Activated CD4-positive, alpha-beta T cell treated with anti-CD3 and anti-CD28 coated beads, Interleukin-2, amount 10 ng/mL, durations not matched to agents 24 days and 14 days (primary cell): ENCODE measurements around the gene EPHA2. TPM values are rescaled to one million over a fixed set of nuclear protein-coding genes. Genes with fewer than 3 reads are reported as not detected.

ENCODE experiments used
- DNase-seq: peaks from one replicate; pipeline ENCODE4 v3.0.0; 2022
- H3K27ac Mint-ChIP-seq: one replicate; pipeline ENCODE4 v1.8.0; 2022; ENCODE audit warnings: mild to moderate bottlenecking, mixed read lengths
- H3K27me3 Mint-ChIP-seq: one replicate; pipeline ENCODE4 v1.8.0; 2022; ENCODE audit warnings: mixed read lengths
- H3K36me3 Mint-ChIP-seq: one replicate; pipeline ENCODE4 v1.8.0; 2022; ENCODE audit warnings: low read depth, mild to moderate bottlenecking, mixed read lengths
- H3K4me1 Mint-ChIP-seq: one replicate; pipeline ENCODE4 v1.8.0; 2021; ENCODE audit warnings: mixed read lengths
- H3K4me3 Mint-ChIP-seq: one replicate; pipeline ENCODE4 v1.8.0; 2022; ENCODE audit warnings: mild to moderate bottlenecking, moderate library complexity, mixed read lengths
- H3K9me3 Mint-ChIP-seq: one replicate; pipeline ENCODE4 v1.8.0; 2021; ENCODE audit warnings: mixed read lengths
- intact Hi-C: fragments of 100-400 bp; cut with micrococcal nuclease; formaldehyde crosslinking; loops from one replicate; pipeline ENCODE4 v1.15.1; 2023
- total RNA-seq: library from RNA; stranded (reverse); gene quantifications from 2 replicates; pipeline ENCODE4 v1.2.3, GENCODE V29; 2022

The EPHA2 gene
- total RNA-seq, 1 donor from 2014 or later: not detected

DNA sequence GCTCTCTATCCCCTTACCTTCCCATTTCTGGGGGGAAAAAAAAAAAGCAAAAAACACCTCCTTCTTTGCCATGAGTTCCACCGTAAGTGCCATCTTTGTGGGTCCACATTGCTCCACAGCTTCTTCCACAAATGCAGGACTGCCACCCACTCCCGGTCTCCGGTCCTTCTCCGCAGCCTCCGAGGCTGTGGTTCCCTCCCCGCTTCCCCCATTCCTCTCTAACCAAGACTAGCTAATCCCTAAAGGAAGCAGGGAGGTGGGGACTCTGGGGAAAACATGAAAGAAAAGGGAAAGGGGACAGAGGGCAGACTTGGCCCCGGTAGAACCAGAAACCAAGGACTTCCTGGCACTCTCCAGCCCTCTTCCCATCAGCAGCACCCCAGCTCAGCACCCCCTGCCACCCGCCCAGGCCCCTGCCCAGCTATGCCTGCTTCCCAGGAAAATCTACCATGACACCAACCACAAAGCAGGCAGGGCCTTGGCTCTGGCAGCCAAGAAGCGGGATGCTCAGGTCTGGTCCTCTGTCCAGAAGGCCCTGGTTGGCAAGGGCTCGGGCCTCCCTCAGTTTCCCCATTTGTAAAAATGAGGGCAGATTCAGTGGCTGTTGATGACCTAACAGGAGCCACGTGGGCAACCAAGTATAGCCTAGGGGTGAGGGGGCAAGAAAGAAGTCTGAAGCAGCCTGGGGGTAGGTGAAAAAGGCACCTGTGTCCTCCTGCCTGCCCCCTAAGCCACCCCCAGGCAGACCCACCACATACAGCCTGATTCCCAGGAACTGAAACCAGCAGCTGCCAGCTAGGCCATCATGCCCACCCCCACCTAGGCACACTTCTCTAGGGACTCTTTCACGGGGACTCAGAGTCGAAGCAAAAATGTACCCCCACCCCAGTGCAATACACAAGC, 2.5 kb downstream of the EPHA2 start:
- no peaks in the 10 kb centered on the region for H3K36me3 Mint-ChIP-seq
- H3K4me1 Mint-ChIP-seq: peaks cover 25% of the 10 kb centered on the region
- no peak overlapping the region for H3K4me3 Mint-ChIP-seq
- no peaks in the 10 kb centered on the region for H3K9me3 Mint-ChIP-seq
- peaks cover 42% of the 10 kb centered on the region for H3K27me3 Mint-ChIP-seq
- H3K27ac Mint-ChIP-seq: no peak overlapping the region
- intact Hi-C loops: no loop called here
- DNase-seq: no peak

DNA sequence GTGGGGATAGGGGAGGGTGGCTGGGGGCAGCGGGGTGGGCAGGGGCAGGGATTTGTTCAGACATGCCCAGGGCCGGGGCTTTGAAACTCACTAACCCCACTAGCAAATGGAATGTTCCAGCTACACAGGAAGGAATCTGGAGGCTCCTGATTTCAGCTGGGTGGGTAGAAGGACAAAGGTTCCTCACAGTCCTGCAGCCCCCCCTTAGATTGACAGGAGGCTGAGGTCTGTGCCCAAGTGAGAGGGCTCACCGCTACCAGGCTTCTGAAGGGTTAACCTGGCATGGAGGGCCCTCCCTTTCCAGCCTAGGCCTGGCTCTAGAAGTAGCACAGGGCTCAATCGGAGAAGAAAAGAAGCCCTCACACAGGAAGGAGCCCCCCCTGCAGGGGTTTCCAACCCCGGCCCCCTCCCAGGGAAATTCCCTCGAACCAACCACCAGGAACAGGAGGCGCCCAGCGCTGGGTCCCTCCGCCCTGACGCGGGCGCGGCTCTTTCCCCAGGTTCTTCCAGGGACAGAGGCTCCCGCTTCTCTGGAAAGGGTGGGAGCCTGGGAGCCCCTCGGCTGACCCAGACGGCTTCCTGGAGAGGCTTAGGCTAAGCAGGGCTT, 3.3 kb downstream of the EPHA2 start:
- Mint-ChIP-seq H3K36me3 (no peaks in the 10 kb centered on the region), H3K4me1 (peaks cover 18% of the 10 kb centered on the region), H3K9me3 (no peaks in the 10 kb centered on the region), H3K27me3 (peaks cover 35% of the 10 kb centered on the region), H3K4me3 (no peak overlapping the region), H3K27ac (no peak overlapping the region)
- no peak for DNase-seq
- intact Hi-C loops: no loop called here

DNA sequence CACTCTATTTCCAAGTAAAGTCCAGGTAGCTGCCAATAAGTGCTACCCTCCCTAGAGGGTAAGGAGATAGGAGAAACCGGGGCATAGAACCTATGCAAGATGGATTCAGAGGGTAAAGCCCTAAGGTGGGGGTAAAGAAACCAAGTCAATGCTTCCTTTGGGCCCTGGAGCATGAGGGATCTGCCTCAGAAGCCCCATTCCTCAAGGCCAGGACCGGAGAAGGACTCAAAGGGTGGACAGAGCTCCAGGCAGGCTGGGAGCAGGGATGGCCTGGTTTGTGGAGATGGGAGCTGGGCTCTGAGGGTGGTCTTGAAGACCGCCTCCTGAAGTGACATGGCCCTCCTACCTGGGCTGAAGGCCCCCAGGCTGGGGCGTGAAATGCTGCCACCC, 3.9 kb downstream of the EPHA2 start:
- H3K9me3 Mint-ChIP-seq: no peaks in the 10 kb centered on the region
- peaks cover 12% of the 10 kb centered on the region for H3K4me1 Mint-ChIP-seq
- H3K36me3 Mint-ChIP-seq: no peaks in the 10 kb centered on the region
- DNase-seq: no peak
- H3K27ac Mint-ChIP-seq: no peak overlapping the region
- H3K27me3 Mint-ChIP-seq: peaks cover 30% of the 10 kb centered on the region
- no peak overlapping the region for H3K4me3 Mint-ChIP-seq
- intact Hi-C loops: no loop called here

DNA sequence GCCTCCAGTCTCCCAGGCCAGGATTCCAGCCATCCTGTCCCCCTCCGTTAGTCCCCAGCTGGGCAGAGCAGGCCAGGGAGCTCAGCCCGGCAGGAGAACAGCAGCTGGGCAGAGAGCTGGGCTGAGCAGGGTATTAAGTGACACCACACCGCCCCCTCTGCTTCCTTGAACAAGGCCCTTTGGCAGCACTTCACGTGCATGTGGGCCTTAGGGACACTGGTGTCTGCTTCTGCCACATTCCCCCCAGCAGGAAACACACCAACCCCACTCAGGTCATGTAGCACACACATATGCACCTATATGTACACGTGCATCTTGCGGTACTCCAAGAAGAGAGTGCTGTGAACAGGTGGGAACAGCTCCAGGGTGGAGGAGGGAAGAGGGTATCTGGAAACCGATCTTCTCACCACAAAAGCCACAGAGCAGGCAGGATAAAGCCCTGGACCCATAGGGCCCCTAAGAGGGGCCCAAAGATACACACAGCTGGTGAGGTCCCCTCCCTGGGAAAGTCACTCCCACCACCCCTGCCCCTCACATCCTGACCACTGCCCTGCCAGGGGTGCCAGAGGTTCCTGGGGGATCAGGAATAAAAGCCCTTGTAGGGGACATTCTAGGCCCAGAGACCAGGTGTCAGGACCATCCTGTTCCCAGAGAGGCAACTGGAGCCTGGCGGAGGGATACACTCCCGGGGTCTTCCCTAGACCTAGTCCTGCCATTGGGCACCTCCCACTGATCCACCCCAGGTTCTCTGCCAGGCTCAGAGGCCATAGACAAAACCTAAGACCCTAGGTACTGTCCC, 4.5 kb downstream of the EPHA2 start:
- Mint-ChIP-seq H3K27me3 (peaks cover 27% of the 10 kb centered on the region), H3K4me1 (peaks cover 12% of the 10 kb centered on the region), H3K4me3 (no peak overlapping the region), H3K9me3 (no peaks in the 10 kb centered on the region), H3K27ac (no peak overlapping the region), H3K36me3 (no peaks in the 10 kb centered on the region)
- no peak for DNase-seq
- intact Hi-C loops: no loop called here

DNA sequence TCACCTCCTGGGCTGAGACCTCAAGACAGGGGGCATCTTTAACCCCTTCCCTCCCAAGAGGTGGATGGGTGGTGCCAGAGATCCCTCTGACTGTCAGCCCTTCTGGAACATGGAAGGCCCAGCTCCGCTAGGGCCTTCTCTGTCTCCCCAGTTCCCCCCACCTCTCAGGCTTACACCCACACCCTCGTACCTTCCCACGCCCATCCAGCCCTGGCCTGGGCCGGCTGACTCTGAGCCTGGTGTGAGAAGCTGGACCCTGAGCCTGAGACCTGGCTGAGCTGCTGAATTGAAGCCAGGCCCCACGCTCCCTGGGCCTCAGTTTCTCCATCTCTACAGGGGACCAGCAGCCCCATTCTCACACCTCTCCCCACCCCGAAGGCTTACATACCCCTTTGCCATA, 5.4 kb downstream of the EPHA2 start:
- peaks cover 22% of the 10 kb centered on the region for H3K27me3 Mint-ChIP-seq
- H3K27ac Mint-ChIP-seq: no peak overlapping the region
- no peak overlapping the region for H3K4me3 Mint-ChIP-seq

DNA sequence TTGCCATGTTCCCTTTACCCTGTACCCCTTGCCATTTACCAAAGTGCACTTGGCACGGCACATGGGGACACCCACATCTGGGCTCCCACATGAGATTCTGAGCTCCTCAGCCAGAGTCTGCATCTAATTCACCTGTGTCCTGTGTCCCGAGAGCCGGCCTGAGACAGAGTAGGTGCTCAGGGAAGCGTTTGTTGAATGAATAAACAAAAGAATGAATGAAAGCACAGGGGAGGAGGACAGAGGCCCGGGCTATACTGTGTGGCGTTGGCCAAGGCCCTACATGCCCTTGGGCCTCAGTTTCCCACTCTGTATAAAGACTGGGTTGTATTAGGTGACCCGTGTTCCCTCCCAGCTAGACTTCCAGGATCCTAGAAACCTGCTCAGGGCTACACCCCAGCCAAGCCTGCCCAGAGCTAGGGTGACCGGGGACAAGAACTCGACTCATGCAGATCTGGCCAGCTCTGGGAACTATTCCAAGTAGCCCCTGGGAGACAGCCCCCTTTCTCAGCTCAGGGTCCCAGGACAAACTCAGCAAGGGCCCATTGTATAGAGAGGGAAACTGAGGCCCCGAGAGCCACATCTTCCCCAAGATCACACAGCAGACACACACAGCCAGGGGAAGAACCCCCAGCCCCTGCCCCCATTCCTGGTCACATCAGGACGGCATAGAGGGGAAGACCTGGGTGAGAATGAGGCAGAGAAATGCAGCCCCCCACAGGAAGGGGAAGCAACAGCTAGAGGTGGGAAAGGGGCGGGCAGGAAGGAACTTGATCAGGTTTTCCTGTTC, 6.0 kb downstream of the EPHA2 start:
- intact Hi-C loops: no loop called here
- Mint-ChIP-seq H3K4me3 (no peak overlapping the region), H3K27ac (no peak overlapping the region), H3K36me3 (no peaks in the 10 kb centered on the region), H3K4me1 (peaks cover 10% of the 10 kb centered on the region), H3K9me3 (no peaks in the 10 kb centered on the region), H3K27me3 (peaks cover 19% of the 10 kb centered on the region)
- no peak for DNase-seq

More for the DNA sequence above, 5.4 kb downstream of the EPHA2 start:
- intact Hi-C loops: no loop called here
- no peaks in the 10 kb centered on the region for H3K36me3 Mint-ChIP-seq
- peaks cover 12% of the 10 kb centered on the region for H3K4me1 Mint-ChIP-seq
- no peak for DNase-seq
- no peaks in the 10 kb centered on the region for H3K9me3 Mint-ChIP-seq

DNA sequence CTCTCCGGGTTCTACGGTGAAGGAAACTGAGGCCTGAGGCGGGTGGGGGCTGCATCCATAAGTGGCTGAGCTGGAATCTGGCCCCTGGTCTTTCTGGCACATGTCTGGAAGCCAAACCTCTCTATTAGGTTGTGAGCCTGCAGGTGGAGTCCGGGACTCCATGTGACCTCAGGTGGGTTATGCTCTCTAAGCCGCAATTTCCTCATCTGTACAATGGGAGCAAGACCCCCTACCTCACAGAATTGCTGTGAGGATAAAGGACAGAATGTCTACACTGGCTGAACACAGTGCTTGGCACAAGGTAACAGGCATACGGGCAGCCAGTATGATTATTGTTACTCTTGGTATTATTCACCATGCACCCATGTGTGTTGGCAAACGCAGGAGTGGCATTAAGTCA, 6.7 kb downstream of the EPHA2 start:
- Mint-ChIP-seq H3K4me1 (peaks cover 7% of the 10 kb centered on the region), H3K36me3 (no peaks in the 10 kb centered on the region), H3K27ac (no peak overlapping the region), H3K4me3 (no peak overlapping the region), H3K9me3 (no peaks in the 10 kb centered on the region), H3K27me3 (peaks cover 14% of the 10 kb centered on the region)
- no peak for DNase-seq
- intact Hi-C loops: no loop called here

DNA sequence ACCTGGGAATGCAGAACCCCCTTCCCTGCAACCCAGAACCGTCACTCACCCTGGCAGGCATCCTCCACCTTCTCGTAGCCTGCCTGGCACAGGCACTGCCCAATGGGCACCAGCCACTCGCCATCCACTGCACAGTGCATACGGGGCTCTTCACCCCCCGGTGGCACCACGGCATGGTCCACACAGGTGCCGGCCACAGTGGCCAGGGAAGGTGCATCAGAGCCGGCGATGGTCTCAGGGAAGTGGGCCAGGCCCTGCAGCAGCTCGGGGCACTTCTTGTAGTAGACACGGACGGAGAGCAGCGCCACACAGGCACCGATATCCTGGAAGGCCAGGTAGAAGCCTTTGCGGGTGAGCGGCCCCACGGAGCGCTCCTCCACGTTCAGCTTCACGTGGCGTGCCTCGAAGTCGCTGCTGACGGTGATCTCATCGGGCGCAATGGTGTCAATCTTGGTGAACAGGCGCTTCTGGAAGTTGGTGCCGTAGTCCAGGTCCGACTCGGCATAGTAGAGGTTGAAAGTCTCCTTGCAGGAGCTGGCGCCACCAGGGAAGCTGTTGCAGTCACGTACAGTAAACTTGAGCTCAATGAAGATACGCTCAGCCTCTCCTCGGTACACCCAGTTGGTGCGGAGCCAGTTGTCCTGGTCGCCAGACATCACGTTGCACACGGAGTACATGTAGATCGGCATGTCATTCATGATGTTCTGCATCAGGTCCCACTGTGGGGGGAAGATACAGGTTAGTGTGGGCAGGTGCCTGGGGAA, 7.4 kb downstream of the EPHA2 start:
- H3K36me3 Mint-ChIP-seq: no peaks in the 10 kb centered on the region
- intact Hi-C loops: no loop called here
- H3K27ac Mint-ChIP-seq: no peak overlapping the region
- no peak for DNase-seq
- H3K4me1 Mint-ChIP-seq: peaks cover 7% of the 10 kb centered on the region
- peaks cover 9% of the 10 kb centered on the region for H3K27me3 Mint-ChIP-seq
- H3K4me3 Mint-ChIP-seq: no peak overlapping the region
- no peaks in the 10 kb centered on the region for H3K9me3 Mint-ChIP-seq

DNA sequence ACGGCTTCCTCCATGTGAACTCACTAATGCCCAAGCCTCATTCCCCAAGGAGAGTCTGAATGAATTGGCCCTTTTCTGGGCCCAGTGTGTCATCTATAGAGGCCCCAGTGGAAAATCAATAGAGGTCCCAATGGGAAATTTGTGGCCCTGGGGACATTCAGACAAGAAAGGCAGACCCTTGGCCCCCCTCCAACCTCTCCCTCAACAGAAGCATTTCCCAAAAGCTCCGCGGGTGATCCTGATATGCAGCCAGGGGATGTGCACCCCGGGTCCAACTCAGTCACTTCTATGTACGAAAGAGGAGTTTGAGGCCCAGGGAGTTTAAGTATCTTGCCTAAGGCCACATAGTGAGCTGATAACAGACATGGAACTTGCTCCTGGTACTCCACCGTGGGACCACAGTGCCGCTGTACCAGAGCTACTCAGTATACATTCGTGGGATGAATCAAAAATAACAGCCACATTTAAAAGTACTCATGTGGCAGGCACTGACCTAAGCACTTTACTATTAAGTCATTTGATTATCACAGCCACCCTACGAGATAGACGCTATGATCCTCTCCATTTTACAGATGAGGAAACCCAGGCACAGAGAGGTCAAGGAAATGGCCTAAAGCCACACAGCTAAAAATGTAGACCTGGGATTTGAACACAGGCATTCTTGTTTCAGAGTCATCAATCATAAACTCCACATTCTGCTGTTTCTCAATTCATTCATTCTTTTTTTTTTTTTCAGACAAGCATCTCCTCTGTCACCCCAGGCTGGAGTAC, 8.5 kb downstream of the EPHA2 start:
- intact Hi-C loops: no loop called here
- H3K9me3 Mint-ChIP-seq: no peaks in the 10 kb centered on the region
- peak overlapping the region; percentile 34 for H3K27ac Mint-ChIP-seq
- no peak overlapping the region for H3K4me3 Mint-ChIP-seq
- peaks cover 4% of the 10 kb centered on the region for H3K27me3 Mint-ChIP-seq
- no peaks in the 10 kb centered on the region for H3K36me3 Mint-ChIP-seq
- DNase-seq: no peak
- peaks cover 5% of the 10 kb centered on the region for H3K4me1 Mint-ChIP-seq

DNA sequence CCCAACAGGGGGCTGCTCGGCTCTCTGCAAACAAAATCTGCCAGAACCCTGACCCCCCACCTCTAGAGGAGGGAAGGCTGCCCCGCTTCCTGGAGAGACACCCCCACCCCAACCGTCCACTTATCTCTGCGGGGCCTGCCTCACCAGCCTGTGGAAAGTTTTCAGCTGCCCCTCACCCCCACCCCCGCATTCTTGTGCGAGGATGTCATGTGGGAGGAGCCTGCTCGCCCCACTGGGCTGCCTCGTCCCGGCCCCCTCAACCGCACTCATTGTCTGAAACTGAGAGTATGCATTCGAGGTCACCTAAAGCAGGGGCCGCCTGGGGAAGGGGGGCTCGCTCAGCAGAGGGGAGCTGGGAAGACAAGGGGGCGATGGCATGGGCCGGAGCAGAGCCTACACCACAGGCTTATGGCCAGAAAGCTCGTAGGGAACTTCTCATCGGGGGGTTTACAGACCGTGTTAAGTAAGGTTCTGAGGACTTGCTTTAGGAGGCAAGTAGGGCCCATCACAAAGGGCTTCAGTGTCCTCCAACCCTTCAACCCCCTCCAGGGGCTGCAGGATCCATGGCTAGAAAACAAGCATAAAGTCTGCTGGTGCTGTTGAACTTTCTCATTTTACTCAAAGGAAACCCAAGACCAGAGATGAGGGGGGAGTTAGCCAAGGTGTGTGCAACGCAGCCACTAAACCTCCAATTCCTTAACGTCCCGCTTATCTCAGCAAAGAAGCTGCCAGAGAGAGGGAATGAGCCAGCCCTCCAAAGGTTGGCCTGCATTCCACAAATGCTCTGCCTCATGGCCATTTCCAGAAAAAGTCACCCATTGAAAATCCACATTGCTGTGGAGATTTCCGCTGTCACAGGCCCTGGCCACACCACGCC, 9.4 kb downstream of the EPHA2 start:
- no peak overlapping the region for H3K4me3 Mint-ChIP-seq
- intact Hi-C loops: no loop called here
- H3K27ac Mint-ChIP-seq: peak overlapping the region; percentile 34
- H3K9me3 Mint-ChIP-seq: no peaks in the 10 kb centered on the region
- H3K27me3 Mint-ChIP-seq: peaks cover 4% of the 10 kb centered on the region
- H3K4me1 Mint-ChIP-seq: peaks cover 2% of the 10 kb centered on the region
- no peak for DNase-seq
- H3K36me3 Mint-ChIP-seq: no peaks in the 10 kb centered on the region

DNA sequence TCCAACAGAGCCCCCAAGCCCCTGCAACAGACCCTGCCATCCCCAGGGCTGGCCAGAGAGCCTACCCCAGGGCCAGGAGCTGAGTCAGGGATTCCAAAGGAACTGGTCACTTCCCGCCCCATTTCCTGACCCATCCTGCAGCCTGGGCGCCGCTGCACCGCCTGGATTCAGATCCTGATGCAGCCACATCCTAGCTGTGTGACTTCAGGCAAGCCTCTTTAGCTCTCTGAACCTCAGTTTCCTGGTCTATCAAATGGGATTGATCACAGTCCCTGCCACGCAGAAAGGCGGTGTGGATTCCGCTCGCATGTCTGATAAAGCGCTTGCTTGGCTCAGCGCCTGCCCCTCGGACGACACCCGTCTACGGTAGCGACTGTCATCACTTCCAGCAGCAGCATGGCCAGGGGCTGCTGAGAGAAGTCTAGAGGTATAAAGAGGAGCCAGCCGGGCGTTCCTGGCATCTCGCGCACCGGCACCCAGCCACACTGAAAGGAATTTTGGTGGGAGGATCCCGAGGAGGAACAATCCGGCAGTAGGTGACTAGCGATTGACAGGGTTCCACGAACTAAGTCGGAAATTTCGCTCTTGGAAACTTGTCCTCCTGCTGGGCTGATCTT, 10.1 kb downstream of the EPHA2 start:
- DNase-seq: no peak
- no peak overlapping the region for H3K4me3 Mint-ChIP-seq
- no peaks in the 10 kb centered on the region for H3K36me3 Mint-ChIP-seq
- intact Hi-C loops: no loop called here
- no peak overlapping the region for H3K27ac Mint-ChIP-seq
- no peaks in the 10 kb centered on the region for H3K9me3 Mint-ChIP-seq
- peaks cover 4% of the 10 kb centered on the region for H3K4me1 Mint-ChIP-seq
- H3K27me3 Mint-ChIP-seq: peaks cover 6% of the 10 kb centered on the region
